HEK293 (cell line): ENCODE data around the gene PPIA.

Experiments used
- CTCF ChIA-PET: fragments of 350-600 bp; formaldehyde crosslinking; extraction: SDS; loops from one replicate; lab custom pipeline; 2021; ENCODE audit warnings: antibody characterized with exemption; lab: Yijun Ruan, JAX
- POLR2A ChIA-PET: fragments of 300-600 bp; formaldehyde crosslinking; extraction: SDS; loops from one replicate; lab custom pipeline; 2020; ENCODE audit warnings: antibody characterized with exemption, inconsistent platforms; lab: Yijun Ruan, JAX
- H3K27ac ChIP-seq: fragments of 200-500 bp; sonication (Bioruptor generic); 2 replicates; pipeline ENCODE4 v1.5.1; 2014; ENCODE audit warnings: low read depth, low read length, control low read depth, inconsistent platforms; ENCODE audit errors: extremely low read depth
- H3K36me3 ChIP-seq, 2 experiments: fragments of 200-500 bp in 1 of 2; sonication (Bioruptor generic) in 1 of 2; 1 replicate in 1 of 2; 2 replicates in 1 of 2; pipeline ENCODE4 v1.5.1; 2014 to 2017; ENCODE audit warnings: inconsistent platforms in 2 of 2, low read length in 2 of 2; ENCODE audit not compliant: control insufficient read depth in 2 of 2, insufficient read depth in 1 of 2
- H3K4me1 ChIP-seq: fragments of 200-500 bp; sonication (Bioruptor generic); 2 replicates; pipeline ENCODE4 v1.5.1; 2014; ENCODE audit warnings: mild to moderate bottlenecking, low read length, inconsistent platforms; ENCODE audit not compliant: control insufficient read depth, insufficient read depth
- H3K4me3 ChIP-seq: 2 replicates; pipeline ENCODE4 v1.5.1; 2011; ENCODE audit warnings: low read depth, mild to moderate bottlenecking, control low read depth, low read length, moderate library complexity
- H3K9me3 ChIP-seq: fragments of 200-500 bp; sonication (Bioruptor generic); 2 replicates; pipeline ENCODE4 v1.5.1; 2014; ENCODE audit warnings: low read depth, low read length, inconsistent platforms; ENCODE audit not compliant: control insufficient read depth, insufficient read depth
- BCL11B ChIP-seq: fragments of 450-650 bp; formaldehyde crosslinking; IDR thresholded peaks from 2 replicates; pipeline ENCODE4 v1.5.1; 2016; ENCODE audit warnings: low read depth, missing biosample characterization, missing genetic modification characterization
- CTCF ChIP-seq: fragments of 450-650 bp; formaldehyde crosslinking; IDR thresholded peaks from 2 replicates; pipeline ENCODE4 v1.5.1; 2016; ENCODE audit warnings: missing biosample characterization, missing genetic modification characterization
- FEZF1 ChIP-seq: fragments of 450-650 bp; formaldehyde crosslinking; IDR thresholded peaks from 2 replicates; pipeline ENCODE4 v1.5.1; 2016; ENCODE audit warnings: missing biosample characterization, missing genetic modification characterization
- GFI1B ChIP-seq: fragments of 450-650 bp; formaldehyde crosslinking; IDR thresholded peaks from 2 replicates; pipeline ENCODE4 v1.5.1; 2016; ENCODE audit warnings: missing biosample characterization, missing genetic modification characterization
- GLIS1 ChIP-seq: fragments of 450-650 bp; formaldehyde crosslinking; IDR thresholded peaks from 2 replicates; pipeline ENCODE4 v1.5.1; 2016; ENCODE audit warnings: missing biosample characterization, missing genetic modification characterization
- MEIS1 ChIP-seq: sonication (generic); formaldehyde crosslinking; IDR thresholded peaks from 2 replicates; pipeline ENCODE4 v1.8.1; 2022; ENCODE audit warnings: missing genetic modification reagents, mild to moderate bottlenecking, borderline replicate concordance
- SP2 ChIP-seq: fragments of 450-650 bp; formaldehyde crosslinking; IDR thresholded peaks from 2 replicates; pipeline ENCODE4 v1.5.1; 2016; ENCODE audit warnings: missing biosample characterization, missing genetic modification characterization
- ZBTB11 ChIP-seq: fragments of 450-650 bp; formaldehyde crosslinking; conservative IDR thresholded peaks from 2 replicates; pipeline ENCODE4 v1.5.1; 2016; ENCODE audit warnings: low read depth, missing biosample characterization, missing genetic modification characterization
- ZBTB44 ChIP-seq: fragments of 450-650 bp; IDR thresholded peaks from 2 replicates; pipeline ENCODE4 v1.5.1; 2018; ENCODE audit warnings: missing biosample characterization, mild to moderate bottlenecking, missing genetic modification characterization
- ZBTB8A ChIP-seq: fragments of 450-650 bp; formaldehyde crosslinking; IDR thresholded peaks from 2 replicates; pipeline ENCODE4 v1.5.1; 2016; ENCODE audit warnings: missing biosample characterization, missing genetic modification characterization
- ZNF121 ChIP-seq: fragments of 450-650 bp; formaldehyde crosslinking; IDR thresholded peaks from 2 replicates; pipeline ENCODE4 v1.5.1; 2016; ENCODE audit warnings: missing biosample characterization, missing genetic modification characterization
- ZNF174 ChIP-seq: fragments of 450-650 bp; formaldehyde crosslinking; IDR thresholded peaks from 2 replicates; pipeline ENCODE4 v1.5.0; 2017; ENCODE audit warnings: missing biosample characterization, mild to moderate bottlenecking, missing genetic modification characterization
- ZNF175 ChIP-seq: fragments of 450-650 bp; formaldehyde crosslinking; IDR thresholded peaks from 2 replicates; pipeline ENCODE4 v1.5.1; 2016; ENCODE audit warnings: missing biosample characterization, missing genetic modification characterization
- ZNF2 ChIP-seq: fragments of 450-650 bp; formaldehyde crosslinking; IDR thresholded peaks from 2 replicates; pipeline ENCODE4 v1.5.1; 2016; ENCODE audit warnings: missing biosample characterization, missing genetic modification characterization
- ZNF335 ChIP-seq: fragments of 450-650 bp; formaldehyde crosslinking; conservative IDR thresholded peaks from 2 replicates; pipeline ENCODE4 v1.5.1; 2016; ENCODE audit warnings: missing biosample characterization, missing genetic modification characterization
- ZNF366 ChIP-seq: fragments of 450-650 bp; formaldehyde crosslinking; conservative IDR thresholded peaks from 2 replicates; pipeline ENCODE4 v1.5.1; 2016; ENCODE audit warnings: missing biosample characterization, missing genetic modification characterization
- ZNF514 ChIP-seq: fragments of 450-650 bp; formaldehyde crosslinking; IDR thresholded peaks from 2 replicates; pipeline ENCODE4 v1.5.1; 2016; ENCODE audit warnings: missing biosample characterization, missing genetic modification characterization
- ZNF549 ChIP-seq: fragments of 450-650 bp; IDR thresholded peaks from 2 replicates; pipeline ENCODE4 v1.5.1; 2018; ENCODE audit warnings: missing biosample characterization, missing genetic modification characterization, mild to moderate bottlenecking, inconsistent platforms, moderate library complexity
- ZNF624 ChIP-seq: fragments of 450-650 bp; formaldehyde crosslinking; IDR thresholded peaks from 2 replicates; pipeline ENCODE4 v1.5.1; 2017; ENCODE audit warnings: missing biosample characterization, missing genetic modification characterization
- ZNF664 ChIP-seq: fragments of 450-650 bp; formaldehyde crosslinking; IDR thresholded peaks from 2 replicates; pipeline ENCODE4 v1.5.1; 2016; ENCODE audit warnings: missing biosample characterization, missing genetic modification characterization

PPIA gene

GRCh38 chr7:44811571-44811970, 15.1 kb downstream of the PPIA start:
- Histone ChIP-seq H3K4me1 (peaks cover 3% of the 10 kb centered on the region; the same call in 1 of the 2 replicates), H3K4me3 (no peak overlapping the region), H3K9me3 (no peaks in the 10 kb centered on the region), H3K27ac (no peak overlapping the region), H3K36me3 (no peaks in the 10 kb centered on the region; a peak in 1 of 3 replicates)
- no peak for TF ChIP-seq SP2 (tag by site-specific recombination)
- 0 out of 2 replicates have a peak, but pooled peaks have one; percentile 2 for TF ChIP-seq ZNF335 (tag by site-specific recombination)
- TF ChIP-seq ZNF624 (tag by site-specific recombination): no peak
- no peak for TF ChIP-seq ZNF549 (tag by site-specific recombination)
- 0 out of 2 replicates have a peak, but pooled peaks have one; percentile 24 for TF ChIP-seq ZNF121 (tag by site-specific recombination)
- ChIA-PET POLR2A (interaction anchor here (1.6 kb wide), 1 partner anchor 10 kb away, joined by 6 read pairs; no protein-coding TSS in a partner anchor), CTCF (interaction anchor here (0.6 kb wide), 2 partner anchors 43 to 223 kb away, joined by 3 read pairs; no protein-coding TSS in a partner anchor)

- Histone ChIP-seq H3K36me3 (no peaks in the 10 kb centered on the region), H3K4me1 (peaks cover 9% of the 10 kb centered on the region), H3K4me3 (no peak overlapping the region), H3K27ac (no peak overlapping the region), H3K9me3 (no peaks in the 10 kb centered on the region)
- ChIA-PET CTCF (no interaction called here), POLR2A (no interaction called here)
- no peak for TF ChIP-seq ZNF174 (tag by site-specific recombination)
- TF ChIP-seq ZNF175 (tag by site-specific recombination): no peak
- TF ChIP-seq CTCF (tag by site-specific recombination): 0 out of 2 replicates have a peak, but pooled peaks have one; percentile 11
- TF ChIP-seq ZBTB44 (tag by site-specific recombination): no peak
Observed at GRCh38 chr7:44814919-44815318, 18.4 kb downstream of the PPIA start.

DNA sequence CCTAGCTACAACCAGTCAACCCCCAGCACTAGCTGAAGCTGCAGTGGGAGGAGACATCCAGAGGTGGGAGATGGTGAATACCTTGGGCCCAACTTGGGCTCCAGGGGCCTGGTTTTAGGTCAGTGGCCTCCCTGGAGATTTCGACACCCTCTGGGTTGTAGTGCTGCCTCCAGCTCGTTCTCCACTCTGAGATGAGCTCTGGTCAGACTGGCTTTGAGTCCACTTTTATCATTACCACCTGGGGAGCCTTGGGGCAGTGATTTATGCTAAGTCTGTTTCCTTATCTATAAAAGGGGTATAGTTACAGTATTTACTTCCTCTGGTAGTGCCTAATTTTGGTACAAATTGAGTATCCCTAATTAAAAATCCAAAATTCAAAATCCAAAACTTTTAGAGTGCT, 22.8 kb downstream of the PPIA start:
- Histone ChIP-seq H3K4me1 (peaks cover 6% of the 10 kb centered on the region; the same call in 1 of the 2 replicates), H3K27ac (no peak overlapping the region), H3K9me3 (no peaks in the 10 kb centered on the region), H3K36me3 (no peaks in the 10 kb centered on the region), H3K4me3 (no peak overlapping the region)
- POLR2A ChIA-PET: interaction anchor here (0.6 to 1.8 kb wide), 6 partner anchors 15 to 209 kb away, joined by 3 to 13 read pairs (median 4); no protein-coding TSS in a partner anchor
- CTCF ChIA-PET: no interaction called here
- TF ChIP-seq ZNF664 (no peak), BCL11B (tag by site-specific recombination) (0 out of 2 replicates have a peak, but pooled peaks have one; percentile 25), ZBTB8A (tag by site-specific recombination) (no peak), ZBTB11 (tag by site-specific recombination) (no peak), GLIS1 (tag by site-specific recombination) (peak; percentile 64), ZNF2 (tag by site-specific recombination) (no peak), ZNF366 (tag by site-specific recombination) (no peak; the same call in 1 of the 2 replicates), FEZF1 (tag by site-specific recombination) (no peak), GFI1B (tag by site-specific recombination) (0 out of 2 replicates have a peak, but pooled peaks have one; percentile 37), ZNF514 (tag by site-specific recombination) (no peak), MEIS1 (CRISPR knock-in tag) (no peak)
